Measurements from ENCODE around the gene AFP. TPM values are rescaled to one million over a fixed set of nuclear protein-coding genes. Genes with fewer than 3 reads are reported as not detected.

The AFP gene
- total and polyA plus RNA-seq, 2 of the 13 experiments (the other 11 are each of a cell fraction or from before 2014, with no cell fraction given), result 9,434 to 13,105 TPM

GRCh38 chr4:73409012-73409862 lies 26.8 kb upstream of the AFP start (continued):
- TF ChIP-seq SNAPC4 (CRISPR knock-in tag; IDR thresholded peaks at IDR 0.05) (no peak), ZNF12 (CRISPR knock-in tag; IDR thresholded peaks at IDR 0.05) (no peak), ZNF841 (CRISPR knock-in tag; IDR thresholded peaks at IDR 0.05; ENCODE audit: borderline replicate concordance) (no peak), KDM1A (CRISPR knock-in tag; IDR thresholded peaks at IDR 0.05) (no peak), ZNF124 (CRISPR knock-in tag; IDR thresholded peaks at IDR 0.05) (no peak), ZNF205 (CRISPR knock-in tag; IDR thresholded peaks at IDR 0.05) (no peak), ATF5 (CRISPR knock-in tag; IDR thresholded peaks at IDR 0.05; ENCODE audit: low read depth) (no peak), ZKSCAN1 (IDR thresholded peaks at IDR 0.05; ENCODE audit: low read length) (no peak), AGO2 (optimal IDR thresholded peaks at IDR 0.05; ENCODE audit: low read depth, low read length) (no peak), ZMAT5 (CRISPR knock-in tag; IDR thresholded peaks at IDR 0.05; ENCODE audit: borderline replicate concordance, low read depth) (no peak), GABPB1 (CRISPR knock-in tag; IDR thresholded peaks at IDR 0.05) (no peak), ZNF792 (CRISPR knock-in tag; IDR thresholded peaks at IDR 0.05) (no peak), NCOR1 (IDR thresholded peaks at IDR 0.05; ENCODE audit: borderline replicate concordance, low read length) (no peak), MBNL3 (CRISPR knock-in tag; conservative IDR thresholded peaks at IDR 0.05) (no peak), ATF2 (CRISPR knock-in tag; IDR thresholded peaks at IDR 0.05) (no peak), CTCF (CRISPR knock-in tag; IDR thresholded peaks at IDR 0.05) (no peak), NR3C1 (CRISPR knock-in tag; IDR thresholded peaks at IDR 0.05) (no peak), ZNF460 (CRISPR knock-in tag; IDR thresholded peaks at IDR 0.05; ENCODE audit: borderline replicate concordance) (no peak), ZNF740 (CRISPR knock-in tag; IDR thresholded peaks at IDR 0.05) (no peak), KLF6 (CRISPR knock-in tag; IDR thresholded peaks at IDR 0.05) (no peak)
